Right renal cortex interstitium (tissue), 3 donors: ENCODE results near the gene HS6ST3. TPM values are rescaled to one million over a fixed set of nuclear protein-coding genes. Genes with fewer than 3 reads are reported as not detected.

Source experiments
- DNase-seq, 3 donors: peaks; one replicate each; pipeline ENCODE4 v3.0.0-alpha.2; 2013; ENCODE audit warnings: low read depth in 3 of 3, low spot score in 2 of 3
- polyA plus RNA-seq, 3 donors: library from polyadenylated mRNA; unstranded; fragments of 120-200 nt; gene quantifications; one replicate each; pipeline ENCODE4 v1.2.1, GENCODE V29; 2013; ENCODE audit not compliant: insufficient read length in 3 of 3

The HS6ST3 gene
- polyA plus RNA-seq, 3 donors, result 2.8 to 4.2 (median 3.5) TPM

GRCh38 chr13:96294930-96295881 is 205.3 kb downstream of the HS6ST3 start:
- DNase-seq, result no peak

DNA sequence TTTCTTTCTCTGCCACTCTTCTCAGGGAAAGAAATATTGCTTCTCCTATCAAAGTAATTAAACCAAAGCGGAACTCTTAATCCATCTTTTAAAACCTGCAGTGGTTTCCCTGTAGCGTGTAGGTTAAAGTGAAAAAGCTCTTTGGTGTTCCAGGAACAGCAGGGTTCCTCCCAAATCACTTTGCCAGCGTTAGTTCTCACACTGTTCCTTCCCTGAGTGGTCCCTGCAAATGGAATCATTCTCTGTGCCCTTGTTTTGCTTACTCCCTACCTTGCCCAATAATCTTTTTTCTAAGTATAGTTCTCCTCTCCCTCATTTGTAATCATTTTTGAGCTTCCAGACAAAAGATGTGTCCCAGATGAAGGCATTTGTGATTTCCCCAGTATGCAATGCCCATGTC is 207.5 kb downstream of the HS6ST3 start:
- DNase-seq, result no peak

DNA sequence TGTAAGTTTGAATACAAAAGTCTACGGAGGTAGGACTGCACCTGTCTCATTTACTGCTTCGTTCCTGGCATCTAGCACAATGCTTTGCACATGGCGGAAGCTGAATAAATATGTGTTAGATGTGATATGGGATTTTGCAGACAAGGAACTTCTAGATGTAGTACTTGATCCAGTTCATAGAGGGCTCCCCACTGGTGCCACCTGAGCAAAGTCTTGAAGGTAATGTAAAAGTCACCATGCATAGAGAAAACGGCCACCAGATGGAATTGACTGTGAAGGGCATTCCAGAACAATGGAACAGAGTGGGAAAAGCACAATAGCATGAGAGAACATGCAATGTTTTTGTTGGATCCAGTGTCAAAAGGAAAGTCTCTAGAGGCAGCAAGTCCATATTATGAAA is 209.3 kb downstream of the HS6ST3 start:
- no peak for DNase-seq

DNA sequence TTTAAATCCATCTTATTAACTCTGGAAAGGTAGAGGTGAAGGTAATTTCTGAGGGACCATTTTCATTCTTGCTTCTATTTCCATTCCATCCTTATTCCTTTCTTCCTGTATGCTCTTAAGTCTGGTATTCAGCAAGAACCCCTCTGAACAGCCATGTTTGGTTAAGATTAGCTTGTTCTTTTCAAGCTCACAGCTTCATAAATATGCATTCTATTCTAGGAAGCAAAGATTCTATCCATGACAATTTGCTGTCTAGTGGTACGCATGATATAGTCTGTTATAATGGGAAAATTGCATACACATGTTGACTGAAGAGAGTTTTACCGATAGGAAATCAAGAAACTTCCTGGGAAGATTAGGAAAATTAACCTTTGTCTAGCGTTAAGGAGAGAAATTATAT is 218.7 kb downstream of the HS6ST3 start:
- no peak for DNase-seq

GRCh38 chr13:96314974-96315373 is 225.1 kb downstream of the HS6ST3 start:
- no peak for DNase-seq

DNA sequence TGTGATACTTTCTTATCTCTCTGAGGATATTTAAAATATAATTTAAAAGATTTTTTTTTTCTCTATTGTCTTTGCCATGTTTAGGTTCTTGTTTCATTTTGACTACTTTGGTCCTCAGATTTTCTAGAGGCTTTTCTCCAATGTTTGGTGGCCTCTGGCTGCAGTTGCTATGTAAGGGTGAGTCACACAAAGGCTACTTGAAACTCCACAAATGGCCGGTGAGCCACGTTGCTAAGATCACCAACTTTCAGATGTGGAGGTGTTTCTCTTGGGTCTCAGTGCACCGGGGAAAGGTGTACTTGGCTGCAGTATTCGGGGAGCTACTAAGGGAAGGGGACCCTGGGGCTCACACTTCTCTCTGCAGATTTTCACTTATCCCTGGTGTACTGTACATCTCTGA is 248.1 kb downstream of the HS6ST3 start:
- no peak for DNase-seq

DNA sequence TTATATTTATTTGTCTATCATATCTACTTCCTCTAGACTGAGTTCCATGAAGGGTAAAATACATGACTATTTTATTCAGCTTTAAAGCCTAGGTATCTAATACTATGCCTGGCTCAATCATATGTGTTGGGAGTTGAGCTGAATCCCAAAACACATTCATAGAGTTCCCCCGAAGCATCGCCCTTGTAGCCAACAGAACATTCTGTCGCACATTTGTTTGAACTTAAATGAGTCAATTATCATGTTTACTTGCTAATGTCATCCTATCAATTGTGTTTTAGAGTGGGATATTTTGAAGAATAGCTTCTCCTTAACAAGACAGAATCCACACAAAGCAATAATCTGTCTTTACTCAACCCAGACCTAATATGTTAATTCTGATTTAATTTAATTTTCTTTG is 252.4 kb downstream of the HS6ST3 start:
- DNase-seq, result no peak

GRCh38 chr13:96342852-96343465 is 253.1 kb downstream of the HS6ST3 start:
- DNase-seq, result no peak

DNA sequence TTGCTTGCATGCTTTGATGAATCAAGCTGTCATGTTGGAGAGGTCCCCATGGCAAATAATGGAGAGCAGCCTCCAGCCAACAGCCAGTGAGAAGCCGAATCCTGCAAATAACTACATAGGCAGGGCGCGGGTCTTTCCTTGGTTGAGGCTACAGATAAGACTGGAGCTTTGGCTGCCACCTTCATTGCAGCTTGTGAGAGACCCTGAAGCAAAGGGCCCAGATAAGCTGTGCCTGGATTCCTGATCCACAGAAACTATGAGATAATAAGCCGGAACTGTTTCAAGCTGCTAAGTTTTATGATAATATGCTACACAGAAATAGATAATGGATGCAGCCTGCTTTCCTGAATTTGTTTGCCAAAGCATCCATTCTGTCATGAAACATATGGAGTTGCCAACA is 257.0 kb downstream of the HS6ST3 start:
- DNase-seq, result no peak

DNA sequence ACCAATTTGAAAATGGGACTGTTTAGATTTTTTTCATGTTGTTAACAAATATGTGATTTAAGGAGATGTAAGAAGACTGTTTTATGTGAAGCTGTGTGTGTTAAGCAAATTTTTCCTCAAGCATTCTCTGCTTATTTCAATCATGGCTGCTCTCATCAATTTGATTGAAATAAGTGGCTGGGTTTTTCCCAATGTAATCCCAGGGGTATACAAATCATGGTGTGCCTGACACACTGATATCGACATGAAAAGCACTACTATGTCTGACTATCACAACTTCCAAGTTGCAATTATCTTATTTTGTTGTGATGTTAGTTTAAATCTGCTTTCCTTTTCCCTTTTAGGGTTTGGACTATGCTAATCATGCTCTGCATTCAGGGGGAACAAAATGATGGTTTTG is 283.7 kb downstream of the HS6ST3 start:
- DNase-seq, result no peak

DNA sequence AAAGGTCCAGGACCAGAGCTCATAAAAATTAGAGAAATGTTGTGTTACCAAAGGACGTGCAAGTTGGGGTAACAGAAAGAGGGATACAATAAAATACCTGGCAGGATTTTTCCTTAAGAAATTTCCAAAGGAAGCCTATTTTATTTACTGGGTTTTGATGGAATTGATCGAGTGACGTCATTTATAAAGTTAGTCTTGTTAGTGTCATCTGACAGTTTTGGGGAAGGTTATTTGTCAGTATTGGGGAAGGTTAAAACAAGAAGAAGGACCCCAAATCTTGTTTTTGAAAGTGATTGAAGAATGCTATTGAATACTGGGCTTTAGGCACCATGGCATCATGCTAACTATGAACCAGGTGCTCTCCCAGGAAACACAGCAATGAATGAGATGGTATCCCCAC is 287.9 kb downstream of the HS6ST3 start:
- DNase-seq, result no peak

- DNase-seq, result no peak
Measured at GRCh38 chr13:96379967-96380366, 290.1 kb downstream of the HS6ST3 start.

DNA sequence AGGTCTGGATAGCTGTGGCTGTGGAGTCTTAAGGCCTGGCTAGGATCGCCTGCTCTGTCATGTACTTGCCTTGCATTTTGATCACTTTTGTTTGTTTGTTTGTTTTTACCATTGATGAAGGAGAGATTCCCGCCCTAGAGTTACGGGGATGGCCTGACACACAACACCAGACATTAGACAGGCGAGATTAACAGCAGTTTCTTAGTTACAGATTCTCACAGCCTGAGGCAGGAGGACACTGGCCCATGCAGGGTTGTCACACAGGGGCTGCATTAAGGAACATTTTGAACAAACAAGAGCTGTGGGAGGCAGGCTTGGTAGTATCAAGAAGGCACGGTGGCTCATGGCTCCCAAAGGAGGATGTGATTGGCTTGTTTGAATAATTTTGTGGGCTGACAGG is 291.8 kb downstream of the HS6ST3 start:
- no peak for DNase-seq

- no peak for DNase-seq
Measured at GRCh38 chr13:96388598-96388997, 298.7 kb downstream of the HS6ST3 start.

GRCh38 chr13:96391606-96392005 is 301.7 kb downstream of the HS6ST3 start:
- DNase-seq, result no peak

- DNase-seq, result no peak
Measured at GRCh38 chr13:96397807-96398206, 307.9 kb downstream of the HS6ST3 start.

DNA sequence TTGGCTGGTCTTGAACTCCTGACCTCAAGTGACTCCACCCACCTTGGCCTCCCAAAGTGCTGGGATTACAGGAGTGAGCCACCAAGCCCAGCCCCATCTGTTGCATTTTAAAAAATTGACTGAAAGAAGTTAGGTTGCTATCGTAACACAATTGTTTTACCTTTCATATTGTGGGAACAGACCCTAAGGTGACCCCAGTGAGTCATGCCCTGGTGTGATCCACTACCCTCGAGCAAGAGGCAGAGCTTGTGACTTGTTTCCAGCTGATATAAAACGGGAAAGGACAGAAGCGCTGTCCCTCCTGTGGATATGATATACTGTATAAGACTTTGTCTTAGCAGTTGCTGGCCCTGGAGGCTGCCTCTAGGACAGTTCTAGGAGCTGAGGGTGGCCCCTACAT is 308.6 kb downstream of the HS6ST3 start:
- DNase-seq, result no peak

- DNase-seq, result no peak
Measured at GRCh38 chr13:96403241-96403640, 313.3 kb downstream of the HS6ST3 start.

DNA sequence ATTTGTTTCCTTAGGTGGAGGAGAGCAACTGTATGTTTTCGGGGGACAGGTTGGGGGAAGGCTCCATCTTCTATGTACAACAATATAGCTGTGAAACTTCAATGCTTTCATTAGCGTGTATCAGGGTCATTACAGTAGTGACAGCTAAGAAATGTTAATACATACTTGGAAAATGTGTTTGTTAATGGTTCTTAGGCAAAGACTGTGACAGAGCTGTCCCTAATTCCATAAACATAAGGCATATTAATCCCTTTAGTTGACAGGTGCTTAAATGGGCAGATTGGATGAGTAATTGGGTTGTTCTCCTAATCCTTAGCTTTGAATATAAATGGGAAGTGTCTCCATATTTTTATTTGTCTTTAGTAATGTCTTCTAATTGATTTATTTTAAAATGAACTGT is 313.7 kb downstream of the HS6ST3 start:
- no peak for DNase-seq

DNA sequence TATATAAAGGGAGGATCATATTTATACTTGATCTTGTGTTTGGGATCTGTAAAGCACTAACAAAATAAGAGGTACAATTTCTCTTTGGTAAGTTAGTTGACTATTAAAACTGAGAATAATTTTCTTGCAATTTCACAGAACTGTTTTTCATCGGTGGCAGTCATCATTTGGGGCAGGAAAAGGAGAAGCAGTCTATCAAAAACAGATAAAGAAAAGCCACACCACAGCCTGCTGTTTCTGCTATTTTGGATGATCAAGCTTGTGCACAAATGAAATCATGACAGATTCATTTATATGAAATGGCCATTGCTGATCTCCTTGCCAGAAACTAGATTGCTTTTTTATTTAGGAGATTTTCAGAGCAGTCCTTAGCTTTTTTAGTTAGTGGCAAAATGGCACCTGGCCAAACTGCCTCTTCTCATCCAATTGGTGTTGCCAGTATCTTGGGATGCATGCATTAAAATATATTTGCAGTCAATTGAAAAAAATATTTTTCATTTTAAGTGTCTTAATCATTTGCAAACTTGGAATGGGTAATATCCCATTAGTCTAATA is 326.0 kb downstream of the HS6ST3 start:
- DNase-seq, result no peak

- no peak for DNase-seq
Measured at GRCh38 chr13:96417939-96418685, 328.2 kb downstream of the HS6ST3 start.
